ENCODE results near the gene FGF19.
"Not testable (repeated sequence)": the region's sequence is repeated elsewhere in the genome, so short reads cannot be mapped to it uniquely, and the experiment has no call there.

FGF19 gene

GRCh38 chr11:69695581-69695980 lies 8.2 kb downstream of the FGF19 start:
- no peak overlapping the region for H3K4me3 ChIP-seq (ENCODE audit: low read depth, low read length)
- no peak overlapping the region for H3K27ac ChIP-seq (ENCODE audit: low read depth, low read length)
- H3K4me1 ChIP-seq (ENCODE audit: control insufficient read depth, insufficient read depth, low read length): peaks cover 9% of the 10 kb centered on the region
- H3K36me3 ChIP-seq (ENCODE audit: control insufficient read depth, insufficient read depth, low read length): peaks cover 18% of the 10 kb centered on the region
- no peak overlapping the region for H3K9ac ChIP-seq (ENCODE audit: low read depth, low read length)
- no peaks in the 10 kb centered on the region for H3K27me3 ChIP-seq (ENCODE audit: control insufficient read depth, insufficient read depth, low read length)
- no peaks in the 10 kb centered on the region for H3K9me3 ChIP-seq (ENCODE audit: control insufficient read depth, insufficient read depth, low read length)

- Histone ChIP-seq H3K9ac (ENCODE audit: low read depth, low read length) (no peak overlapping the region), H3K4me1 (ENCODE audit: control insufficient read depth, insufficient read depth, low read length) (peaks cover 1% of the 10 kb centered on the region; the same call in 1 of the 2 replicates), H3K36me3 (ENCODE audit: control insufficient read depth, insufficient read depth, low read length) (peaks cover 17% of the 10 kb centered on the region), H3K27ac (ENCODE audit: low read depth, low read length) (no peak overlapping the region), H3K9me3 (ENCODE audit: control insufficient read depth, insufficient read depth, low read length) (no peaks in the 10 kb centered on the region), H3K4me3 (ENCODE audit: low read depth, low read length) (no peak overlapping the region), H3K27me3 (ENCODE audit: control insufficient read depth, insufficient read depth, low read length) (no peaks in the 10 kb centered on the region)
Measured at GRCh38 chr11:69694781-69695180, 9.0 kb downstream of the FGF19 start.

- Histone ChIP-seq H3K4me3 (ENCODE audit: low read depth, low read length) (no peak overlapping the region), H3K27ac (ENCODE audit: low read depth, low read length) (no peak overlapping the region), H3K9me3 (ENCODE audit: control insufficient read depth, insufficient read depth, low read length) (no peaks in the 10 kb centered on the region), H3K9ac (ENCODE audit: low read depth, low read length) (no peak overlapping the region), H3K27me3 (ENCODE audit: control insufficient read depth, insufficient read depth, low read length) (no peaks in the 10 kb centered on the region), H3K36me3 (ENCODE audit: control insufficient read depth, insufficient read depth, low read length) (no peaks in the 10 kb centered on the region), H3K4me1 (ENCODE audit: control insufficient read depth, insufficient read depth, low read length) (no peaks in the 10 kb centered on the region)
Measured at GRCh38 chr11:69692422-69692821, 11.4 kb downstream of the FGF19 start.

- Histone ChIP-seq H3K4me1 (ENCODE audit: control insufficient read depth, insufficient read depth, low read length) (no peaks in the 10 kb centered on the region), H3K27me3 (ENCODE audit: control insufficient read depth, insufficient read depth, low read length) (no peaks in the 10 kb centered on the region), H3K27ac (ENCODE audit: low read depth, low read length) (no peak overlapping the region), H3K36me3 (ENCODE audit: control insufficient read depth, insufficient read depth, low read length) (no peaks in the 10 kb centered on the region), H3K4me3 (ENCODE audit: low read depth, low read length) (no peak overlapping the region), H3K9me3 (ENCODE audit: control insufficient read depth, insufficient read depth, low read length) (no peaks in the 10 kb centered on the region), H3K9ac (ENCODE audit: low read depth, low read length) (no peak overlapping the region)
Measured at GRCh38 chr11:69691463-69691862, 12.4 kb downstream of the FGF19 start.

- no peaks in the 10 kb centered on the region for H3K9me3 ChIP-seq (ENCODE audit: control insufficient read depth, insufficient read depth, low read length)
- no peak overlapping the region for H3K4me3 ChIP-seq (ENCODE audit: low read depth, low read length)
- H3K27ac ChIP-seq (ENCODE audit: low read depth, low read length): no peak overlapping the region
- H3K27me3 ChIP-seq (ENCODE audit: control insufficient read depth, insufficient read depth, low read length): peaks cover 6% of the 10 kb centered on the region
- no peaks in the 10 kb centered on the region for H3K36me3 ChIP-seq (ENCODE audit: control insufficient read depth, insufficient read depth, low read length)
- no peaks in the 10 kb centered on the region for H3K4me1 ChIP-seq (ENCODE audit: control insufficient read depth, insufficient read depth, low read length)
- H3K9ac ChIP-seq (ENCODE audit: low read depth, low read length): no peak overlapping the region
Measured at GRCh38 chr11:69689484-69690319, 14.1 kb downstream of the FGF19 start.

- H3K4me1 ChIP-seq (ENCODE audit: control insufficient read depth, insufficient read depth, low read length); H3K36me3 ChIP-seq (ENCODE audit: control insufficient read depth, insufficient read depth, low read length); H3K9me3 ChIP-seq (ENCODE audit: control insufficient read depth, insufficient read depth, low read length); H3K9ac ChIP-seq (ENCODE audit: low read depth, low read length); H3K27ac ChIP-seq (ENCODE audit: low read depth, low read length); H3K27me3 ChIP-seq (ENCODE audit: control insufficient read depth, insufficient read depth, low read length); H3K4me3 ChIP-seq (ENCODE audit: low read depth, low read length): not testable (repeated sequence)
Measured at GRCh38 chr11:69687969-69688771, 15.7 kb downstream of the FGF19 start.

- H3K36me3 ChIP-seq (ENCODE audit: control insufficient read depth, insufficient read depth, low read length): no peaks in the 10 kb centered on the region
- H3K4me1 ChIP-seq (ENCODE audit: control insufficient read depth, insufficient read depth, low read length): no peaks in the 10 kb centered on the region
- H3K27me3 ChIP-seq (ENCODE audit: control insufficient read depth, insufficient read depth, low read length): peaks cover 6% of the 10 kb centered on the region
- H3K4me3 ChIP-seq (ENCODE audit: low read depth, low read length): no peak overlapping the region
- no peak overlapping the region for H3K9ac ChIP-seq (ENCODE audit: low read depth, low read length)
- H3K27ac ChIP-seq (ENCODE audit: low read depth, low read length): no peak overlapping the region
- H3K9me3 ChIP-seq (ENCODE audit: control insufficient read depth, insufficient read depth, low read length): no peaks in the 10 kb centered on the region
Measured at GRCh38 chr11:69686856-69687255, 17.0 kb downstream of the FGF19 start.

- no peak overlapping the region for H3K27ac ChIP-seq (ENCODE audit: low read depth, low read length)
- H3K4me1 ChIP-seq (ENCODE audit: control insufficient read depth, insufficient read depth, low read length): no peaks in the 10 kb centered on the region
- no peak overlapping the region for H3K4me3 ChIP-seq (ENCODE audit: low read depth, low read length)
- no peaks in the 10 kb centered on the region for H3K36me3 ChIP-seq (ENCODE audit: control insufficient read depth, insufficient read depth, low read length)
- no peak overlapping the region for H3K9ac ChIP-seq (ENCODE audit: low read depth, low read length)
- H3K27me3 ChIP-seq (ENCODE audit: control insufficient read depth, insufficient read depth, low read length): peaks cover 6% of the 10 kb centered on the region
- H3K9me3 ChIP-seq (ENCODE audit: control insufficient read depth, insufficient read depth, low read length): no peaks in the 10 kb centered on the region
Measured at GRCh38 chr11:69686452-69686851, 17.4 kb downstream of the FGF19 start.

- H3K9me3 ChIP-seq (ENCODE audit: control insufficient read depth, insufficient read depth, low read length): no peaks in the 10 kb centered on the region
- peaks cover 6% of the 10 kb centered on the region for H3K27me3 ChIP-seq (ENCODE audit: control insufficient read depth, insufficient read depth, low read length)
- no peak overlapping the region for H3K9ac ChIP-seq (ENCODE audit: low read depth, low read length)
- no peaks in the 10 kb centered on the region for H3K36me3 ChIP-seq (ENCODE audit: control insufficient read depth, insufficient read depth, low read length)
- peak overlapping the region; percentile 43 for H3K4me3 ChIP-seq (ENCODE audit: low read depth, low read length)
- no peaks in the 10 kb centered on the region for H3K4me1 ChIP-seq (ENCODE audit: control insufficient read depth, insufficient read depth, low read length)
- H3K27ac ChIP-seq (ENCODE audit: low read depth, low read length): no peak overlapping the region
Measured at GRCh38 chr11:69685348-69685747, 18.5 kb downstream of the FGF19 start.

- Histone ChIP-seq H3K9ac (ENCODE audit: low read depth, low read length) (no peak overlapping the region), H3K9me3 (ENCODE audit: control insufficient read depth, insufficient read depth, low read length) (no peaks in the 10 kb centered on the region), H3K27ac (ENCODE audit: low read depth, low read length) (no peak overlapping the region), H3K27me3 (ENCODE audit: control insufficient read depth, insufficient read depth, low read length) (peaks cover 6% of the 10 kb centered on the region), H3K4me1 (ENCODE audit: control insufficient read depth, insufficient read depth, low read length) (no peaks in the 10 kb centered on the region), H3K36me3 (ENCODE audit: control insufficient read depth, insufficient read depth, low read length) (no peaks in the 10 kb centered on the region), H3K4me3 (ENCODE audit: low read depth, low read length) (no peak overlapping the region)
Measured at GRCh38 chr11:69684651-69685050, 19.2 kb downstream of the FGF19 start.

GRCh38 chr11:69683764-69684333 lies 20.0 kb downstream of the FGF19 start:
- Histone ChIP-seq H3K9ac (ENCODE audit: low read depth, low read length) (no peak overlapping the region), H3K4me1 (ENCODE audit: control insufficient read depth, insufficient read depth, low read length) (no peaks in the 10 kb centered on the region), H3K4me3 (ENCODE audit: low read depth, low read length) (no peak overlapping the region), H3K36me3 (ENCODE audit: control insufficient read depth, insufficient read depth, low read length) (no peaks in the 10 kb centered on the region), H3K9me3 (ENCODE audit: control insufficient read depth, insufficient read depth, low read length) (no peaks in the 10 kb centered on the region), H3K27me3 (ENCODE audit: control insufficient read depth, insufficient read depth, low read length) (peaks cover 6% of the 10 kb centered on the region), H3K27ac (ENCODE audit: low read depth, low read length) (no peak overlapping the region)

Data from HUES48 (cell line).